SH-SY5Y (cell line): Measurements from ENCODE around the gene CAMK2G.

Experiments used
- GATA2 ChIP-seq: IDR thresholded peaks from 2 replicates; pipeline ENCODE4 v1.6.1; 2011; ENCODE audit warnings: mild to moderate bottlenecking, low read depth, low read length
- GATA3 ChIP-seq: IDR thresholded peaks from 2 replicates; pipeline ENCODE4 v1.6.1; 2011; ENCODE audit warnings: low read depth, mild to moderate bottlenecking, low read length, moderate library complexity

GRCh38 chr10:73824146-73824725, 50.1 kb downstream of the CAMK2G start:
- TF ChIP-seq GATA2 (no peak), GATA3 (no peak)
